Urothelium cell line (cell line): ENCODE measurements around the gene DRC1.
"Not testable (repeated sequence)": the region's sequence is repeated elsewhere in the genome, so short reads cannot be mapped to it uniquely, and the experiment has no call there.

Experiments
- DNase-seq: peaks from one replicate; pipeline ENCODE4 v3.0.0; 2011; ENCODE audit warnings: low spot score, mixed read lengths
- FAIRE-seq: peaks from 2 replicates; lab custom pipeline; 2011; peaks lifted over from hg19 to GRCh38; lab: Jason Lieb, UNC

Gene DRC1

DNA sequence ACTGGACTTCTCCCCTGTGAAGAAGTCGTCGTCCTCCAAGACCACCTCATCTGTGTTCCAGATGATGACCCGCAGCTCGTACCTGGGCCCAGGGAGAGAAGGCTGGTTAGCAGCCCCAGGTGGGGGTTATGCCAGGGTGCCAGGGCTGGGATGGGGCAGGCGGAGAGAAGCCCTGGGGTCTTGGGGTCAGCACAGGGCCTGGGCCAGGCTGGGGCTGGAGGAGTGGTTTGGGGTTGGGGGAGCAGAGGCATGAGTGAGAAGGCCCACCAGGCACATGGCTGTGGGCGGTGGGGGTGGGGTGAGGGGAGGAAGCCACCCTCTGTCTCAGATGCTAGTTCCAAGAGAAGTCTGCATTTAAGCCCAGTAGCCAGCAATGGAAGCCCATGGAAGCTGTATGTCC lies 60.4 kb downstream of the DRC1 start:
- FAIRE-seq = no peak

DNA sequence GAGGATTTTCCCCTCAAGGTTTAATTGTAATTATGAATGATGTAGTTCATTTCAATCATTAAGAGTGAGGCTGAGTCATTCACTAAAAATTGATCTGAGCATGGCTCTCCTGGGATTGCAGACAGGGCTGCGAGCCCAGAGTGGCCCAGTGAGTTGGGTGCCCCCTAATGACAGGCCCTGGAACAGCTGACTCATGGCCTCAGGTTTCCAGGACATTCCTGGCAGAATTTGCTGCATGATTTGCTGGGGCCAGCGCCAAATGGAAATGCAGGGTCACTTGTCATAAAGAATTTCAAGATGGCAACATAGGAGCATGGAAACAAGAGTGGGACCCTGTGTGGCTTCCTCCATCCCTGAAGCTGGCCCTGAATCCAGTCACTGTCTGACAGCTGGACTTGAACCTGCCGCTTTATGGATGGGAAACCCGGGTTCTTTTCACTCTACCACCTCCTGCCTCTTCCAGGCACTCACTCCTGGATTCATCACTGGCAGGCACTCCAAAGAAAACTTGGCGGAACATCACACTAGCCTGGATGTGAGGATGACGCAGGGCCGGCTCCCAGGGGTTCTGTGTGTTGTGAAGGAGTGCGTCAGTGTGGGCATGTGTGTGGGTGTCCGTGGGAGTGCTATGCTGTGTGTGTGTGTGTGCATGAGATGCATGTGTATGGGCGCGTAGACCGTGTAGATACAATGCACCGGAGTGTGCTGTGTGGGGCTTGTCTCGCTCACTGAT lies 61.0 kb downstream of the DRC1 start:
- DNase-seq (peak; percentile 68), FAIRE-seq (peak; percentile 32)

More for the DNA sequence above, 60.4 kb downstream of the DRC1 start:
- no peak for DNase-seq

DNA sequence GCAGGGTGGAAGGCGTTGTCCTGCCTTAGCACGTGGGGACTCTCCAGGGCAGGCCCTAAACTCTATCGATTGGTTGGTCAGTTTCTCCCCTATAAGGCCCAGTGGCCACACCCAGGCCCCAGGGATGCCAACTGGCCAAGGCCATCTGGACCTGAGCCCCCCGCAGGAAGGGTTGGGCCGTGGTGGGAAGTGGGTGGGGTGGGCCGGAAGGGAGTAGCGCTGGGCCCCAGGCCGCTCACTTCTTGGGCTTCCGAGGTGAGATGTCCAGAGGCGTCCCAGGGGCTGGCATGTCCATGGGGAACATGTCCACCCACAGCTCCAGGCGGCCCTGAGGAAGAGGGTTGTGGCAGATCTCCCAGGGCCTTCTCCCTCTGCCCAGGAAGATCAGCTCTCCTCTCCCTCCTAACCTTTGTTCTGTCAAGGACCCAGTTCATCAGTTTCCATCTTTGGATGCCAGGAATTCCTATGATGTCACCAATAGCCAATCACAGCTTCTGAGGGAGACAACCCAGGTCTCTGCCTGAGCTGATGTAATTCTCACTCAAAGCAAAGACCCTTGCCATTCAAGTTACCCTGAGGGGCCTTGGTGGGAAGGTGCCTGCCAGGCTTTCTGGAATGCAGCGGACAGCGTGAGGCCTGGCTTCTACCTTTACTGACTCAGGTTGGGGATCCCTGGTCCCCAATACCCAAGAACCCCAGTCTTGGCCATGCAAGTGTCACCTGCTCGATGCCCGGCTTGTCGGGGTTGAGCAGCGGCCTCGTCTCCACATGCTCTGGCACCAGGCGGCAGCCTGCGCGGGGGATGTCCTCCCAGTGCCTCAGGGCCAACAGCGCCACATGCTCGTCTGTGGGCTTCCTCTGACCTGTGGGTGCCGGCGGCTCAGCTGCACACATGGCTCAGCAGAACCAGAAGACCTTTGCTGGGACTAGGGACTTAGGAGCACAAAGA lies 61.8 kb downstream of the DRC1 start:
- DNase-seq = peak; percentile 37
- FAIRE-seq = no peak

DNA sequence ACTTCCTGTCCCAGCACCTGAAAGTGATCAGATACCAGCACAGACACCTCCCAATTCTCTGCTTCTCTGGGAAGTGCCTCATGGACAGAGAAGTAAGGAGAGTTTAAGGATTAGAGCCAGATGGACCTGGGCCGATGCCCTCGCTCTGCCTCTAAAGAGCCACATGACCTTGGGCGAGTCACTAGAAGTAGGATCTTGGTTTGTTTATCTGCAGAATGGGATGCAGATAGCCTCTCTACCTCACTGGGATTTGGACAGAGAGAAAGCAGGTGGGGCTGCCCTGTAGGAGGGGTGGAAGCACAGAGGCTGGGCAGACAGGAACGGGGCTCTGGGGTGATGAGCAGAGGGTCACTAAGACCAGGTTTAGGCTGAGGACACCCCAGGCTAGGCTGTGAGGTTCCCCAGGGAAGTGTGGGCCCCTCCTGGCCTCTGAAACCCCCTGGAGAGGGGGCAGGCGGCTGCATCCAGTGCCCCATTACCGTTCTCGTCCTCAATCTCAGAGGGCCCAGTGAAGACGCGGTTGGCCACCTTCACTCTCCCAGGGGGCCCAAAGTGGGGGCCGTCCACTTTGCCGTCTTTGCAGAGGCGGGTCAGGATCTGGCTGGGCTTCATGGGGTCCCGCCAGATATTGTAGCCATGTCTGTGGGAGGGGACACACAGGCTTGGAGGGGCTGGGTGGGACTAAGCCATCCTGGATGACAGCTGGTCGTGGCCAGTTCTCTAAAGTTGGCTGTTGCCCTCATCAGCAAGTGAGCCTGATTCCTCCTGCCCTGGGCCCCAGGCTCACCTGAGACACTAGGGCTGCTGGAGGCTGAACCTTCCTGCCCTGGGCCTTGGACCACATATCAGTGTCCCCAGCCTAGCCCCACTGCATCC lies 62.9 kb downstream of the DRC1 start:
- DNase-seq (no peak), FAIRE-seq (no peak)

DNA sequence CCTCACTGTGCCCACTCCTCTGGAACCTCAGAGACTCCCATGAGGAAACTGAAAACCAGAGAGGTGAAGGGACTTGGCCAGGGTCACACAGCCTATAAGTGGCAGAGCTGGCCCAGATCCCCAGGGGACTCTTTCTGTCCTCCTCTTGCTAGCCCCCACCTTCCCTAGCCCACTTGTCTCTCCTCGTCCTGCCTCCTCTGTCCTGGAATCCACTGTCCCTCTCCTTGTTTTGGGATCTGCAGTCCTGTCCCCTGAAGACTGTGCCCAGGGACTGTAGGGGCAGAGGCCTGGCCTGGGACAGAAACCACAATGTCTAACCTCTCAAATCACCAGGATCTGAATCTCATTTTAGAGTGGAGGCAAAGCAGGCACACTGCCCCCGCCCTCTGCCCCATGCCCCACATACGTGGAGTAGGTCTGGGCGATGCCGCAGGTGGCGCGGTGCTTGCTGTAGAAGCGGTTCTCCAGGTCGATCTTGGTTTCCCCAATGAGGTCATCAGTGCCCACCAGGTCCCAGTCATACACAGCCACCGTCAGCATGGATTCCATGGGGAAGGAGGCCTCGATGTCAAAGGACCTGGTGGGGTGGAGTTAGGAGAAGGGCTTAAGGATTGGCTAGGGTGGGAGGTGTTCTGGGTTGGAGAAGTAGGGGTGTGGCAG lies 63.7 kb downstream of the DRC1 start:
- DNase-seq = no peak
- peak; percentile 23 for FAIRE-seq

DNA sequence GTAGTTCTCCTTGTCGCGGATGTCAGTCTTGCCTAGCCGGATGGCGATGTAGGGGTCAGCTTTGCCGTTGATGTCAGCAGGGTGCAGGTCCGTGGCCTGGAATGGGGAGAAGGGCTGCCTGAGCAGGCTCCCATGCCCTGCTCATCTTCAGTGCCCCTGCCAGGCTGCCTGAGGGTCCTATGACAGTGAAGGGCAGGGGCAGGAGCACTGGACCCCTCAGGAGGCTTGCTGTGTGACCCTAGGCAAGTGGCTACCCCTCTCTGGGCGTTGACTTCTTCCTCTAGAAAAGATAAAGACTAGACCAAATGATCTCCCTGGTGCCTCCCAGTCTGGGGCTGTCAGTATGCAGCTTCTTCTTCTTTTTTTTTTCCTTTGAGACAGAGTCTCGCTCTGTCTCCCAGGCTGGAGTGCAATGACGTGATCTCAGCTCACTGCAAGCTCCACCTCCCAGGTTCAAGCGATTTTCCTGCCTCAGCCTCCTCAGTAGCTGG lies 64.3 kb downstream of the DRC1 start:
- DNase-seq (no peak), FAIRE-seq (no peak)

DNA sequence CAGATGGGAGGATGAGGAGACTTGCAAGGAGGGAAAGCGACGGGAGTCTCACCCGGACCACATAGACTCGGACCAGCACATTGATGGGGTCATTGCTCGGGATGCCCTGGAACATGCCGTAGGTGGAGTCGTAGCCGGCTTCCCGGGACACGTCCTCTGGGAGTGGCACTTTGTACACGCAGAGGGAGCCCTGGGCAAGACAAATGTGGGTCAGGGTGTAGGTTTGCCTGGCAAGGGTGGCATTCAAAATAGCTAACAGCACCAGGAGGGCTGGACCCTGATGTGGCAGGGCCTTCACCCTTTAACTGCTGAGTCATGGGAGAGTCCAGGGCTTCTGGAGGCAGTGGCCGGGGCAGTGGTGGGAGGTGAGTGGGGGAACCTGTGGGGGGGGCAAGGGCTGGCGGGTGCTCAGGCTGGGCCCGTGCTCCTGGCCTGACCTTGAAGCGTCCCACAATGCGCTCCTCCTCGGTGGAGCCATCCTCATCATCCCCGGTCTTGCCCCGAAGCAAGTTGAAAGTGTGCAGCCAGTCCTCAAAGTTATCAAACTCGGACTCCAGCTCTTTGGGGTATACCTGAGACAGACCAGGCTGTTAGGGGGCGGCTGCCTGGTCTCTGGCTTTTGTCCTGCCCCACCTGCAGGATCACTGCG lies 65.1 kb downstream of the DRC1 start:
- FAIRE-seq = no peak

DNA sequence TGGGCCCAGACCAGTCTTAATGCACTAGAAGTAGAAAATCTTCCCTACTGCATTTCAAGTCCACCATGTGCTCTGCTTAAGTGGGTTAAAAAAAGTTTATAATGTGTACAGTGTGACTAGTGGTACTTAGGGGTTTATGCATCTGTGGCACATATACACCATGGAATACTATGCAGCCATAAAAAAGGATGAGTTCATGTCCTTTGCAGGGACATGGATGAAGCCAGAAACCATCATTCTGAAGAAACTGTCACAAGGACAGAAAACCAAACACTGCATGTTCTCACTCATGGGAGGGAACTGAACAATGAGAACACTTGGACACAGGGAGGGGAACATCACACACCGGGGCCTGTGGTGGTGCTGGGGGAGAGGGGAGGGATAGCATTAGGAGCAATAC lies 66.8 kb downstream of the DRC1 start:
- not testable (repeated sequence) for DNase-seq
- FAIRE-seq = peak; percentile 27

More for the DNA sequence above, 65.1 kb downstream of the DRC1 start:
- DNase-seq = no peak

DNA sequence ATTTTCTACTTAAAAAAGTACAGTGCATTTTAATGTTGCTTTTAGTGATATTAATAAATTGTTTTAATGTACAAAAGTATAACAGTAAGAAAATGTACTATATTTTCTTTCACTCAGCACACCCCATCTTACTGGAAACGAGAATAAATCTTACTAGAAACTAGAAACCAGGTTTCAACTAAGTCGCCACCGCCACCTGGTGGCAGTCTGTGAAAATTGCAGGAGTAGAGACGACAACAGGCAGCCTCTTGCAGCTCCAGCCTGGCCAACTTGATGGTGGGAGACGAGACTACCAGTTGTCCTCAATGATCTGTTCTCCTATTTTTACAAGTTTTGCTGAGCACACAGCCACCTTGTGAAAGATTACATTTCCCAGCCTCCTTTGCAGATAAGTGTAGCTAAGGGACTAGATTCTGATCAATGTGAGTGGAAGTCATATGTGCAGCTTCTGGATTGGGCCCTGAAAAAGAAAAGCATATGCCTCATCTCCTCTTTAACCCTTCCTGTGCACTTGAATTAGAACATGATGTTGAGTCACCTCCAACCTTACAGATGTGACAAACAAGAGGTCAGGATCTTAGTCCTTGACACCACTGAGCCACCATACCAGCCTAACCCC lies 67.5 kb downstream of the DRC1 start:
- peak; percentile 67 for DNase-seq
- FAIRE-seq = no peak

DNA sequence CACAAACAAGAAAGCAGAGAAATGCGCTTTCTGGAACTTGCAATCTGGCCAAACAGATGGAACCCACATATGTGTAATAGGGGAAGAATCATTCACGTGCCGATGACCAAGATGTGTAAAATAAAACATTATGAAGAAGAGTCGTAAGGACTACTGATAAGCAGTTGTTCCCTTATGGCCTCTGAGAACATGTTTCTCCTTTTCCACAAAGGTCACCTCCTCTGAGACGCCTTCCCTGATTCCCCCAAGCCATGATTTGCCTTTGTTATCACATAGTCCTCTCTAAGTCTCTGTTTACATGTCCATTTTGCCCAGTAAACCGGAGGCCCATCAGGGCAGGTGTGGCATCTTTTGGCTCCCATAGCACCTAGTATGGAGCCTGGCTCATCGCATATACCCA lies 68.2 kb downstream of the DRC1 start:
- FAIRE-seq (no peak), DNase-seq (no peak)

DNA sequence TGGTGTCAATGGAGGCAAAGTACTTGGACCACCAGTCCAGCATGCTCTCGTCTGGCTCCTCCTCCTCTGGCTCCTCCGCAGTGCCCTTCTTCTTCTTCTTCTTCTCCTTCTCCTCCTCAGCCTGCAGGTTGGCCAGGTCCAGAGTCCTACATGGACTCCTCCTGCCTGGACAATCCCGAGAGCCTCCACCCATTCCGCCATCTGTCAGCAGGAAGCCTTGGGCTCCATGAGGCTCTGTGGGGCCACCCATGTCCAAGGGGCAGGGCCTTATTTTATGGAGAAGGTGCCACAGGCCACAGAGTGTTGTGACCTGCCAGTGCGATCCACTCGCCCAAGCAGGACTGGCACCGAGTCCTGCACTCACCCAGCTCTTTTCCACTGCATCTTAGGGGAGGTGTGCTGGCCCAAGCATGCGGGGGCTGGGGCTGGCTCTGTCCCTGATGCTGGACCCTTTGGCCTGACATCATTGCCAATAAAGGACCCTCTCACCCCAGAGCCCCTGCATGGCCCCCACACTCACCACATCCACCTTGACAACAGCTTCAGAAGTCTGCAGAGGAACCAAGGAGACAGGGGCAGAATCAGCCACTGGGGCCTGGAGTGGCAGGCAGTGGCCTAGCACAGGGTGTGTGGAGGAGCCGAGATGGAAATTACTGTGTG lies 69.0 kb downstream of the DRC1 start:
- no peak for DNase-seq
- FAIRE-seq = no peak

DNA sequence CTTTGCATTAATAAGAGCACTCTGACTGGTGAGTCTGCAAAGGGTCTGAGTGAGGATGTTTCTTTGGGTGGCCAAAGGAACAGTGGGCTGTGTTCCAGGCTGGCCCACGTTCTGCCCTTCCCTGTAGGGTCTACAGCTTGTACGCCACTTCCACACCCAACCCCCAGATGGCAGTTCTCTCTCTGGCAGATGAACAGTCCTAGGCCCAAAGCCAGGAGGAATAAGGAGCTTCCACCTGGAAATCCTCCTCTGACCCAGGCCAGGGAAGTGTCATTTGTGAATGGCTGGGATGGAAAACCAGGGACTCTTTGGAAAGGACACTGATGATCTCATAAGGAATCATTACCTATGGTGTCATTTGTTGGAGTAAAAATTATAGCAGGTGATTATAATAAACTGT lies 69.6 kb downstream of the DRC1 start:
- no peak for FAIRE-seq
- DNase-seq = no peak

DNA sequence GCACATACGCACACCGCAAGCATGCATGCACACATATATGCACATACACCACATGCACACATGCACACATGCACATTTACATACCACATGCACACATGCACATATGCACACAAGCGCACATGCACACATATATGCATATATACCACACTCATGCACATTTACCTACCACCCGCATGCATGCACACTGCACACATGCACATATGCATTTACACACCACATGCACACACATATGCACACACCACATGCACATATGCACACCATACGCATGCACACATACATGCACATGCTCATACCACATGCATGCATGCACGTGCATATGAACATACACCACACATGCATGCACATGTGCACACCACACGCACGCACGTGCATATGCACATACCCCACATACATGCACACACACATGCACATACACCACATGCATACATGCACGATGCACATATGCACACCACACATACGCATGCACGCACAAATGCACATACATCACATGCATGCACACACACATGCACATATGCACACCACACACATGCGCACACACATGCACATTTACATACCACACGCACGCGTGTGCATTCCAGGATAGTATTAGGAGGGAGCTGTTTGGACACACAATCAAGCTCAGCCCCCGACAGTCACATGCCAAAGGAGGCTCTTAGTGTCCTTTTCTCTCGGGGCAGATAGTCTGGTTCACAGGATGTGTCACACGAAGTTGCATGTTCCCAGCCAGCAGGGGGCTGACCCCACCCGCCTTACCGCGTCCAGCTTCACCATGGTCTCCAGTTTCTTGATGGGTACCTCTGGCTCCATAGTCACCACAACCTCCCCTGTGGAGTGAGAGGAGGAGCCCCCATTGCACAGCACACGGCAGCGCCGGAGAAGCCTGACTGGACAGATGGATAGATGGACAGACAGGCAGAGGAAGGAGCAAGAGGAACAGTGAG lies 70.3 kb downstream of the DRC1 start:
- DNase-seq = peak; percentile 41
- peak; percentile 99 for FAIRE-seq

DNA sequence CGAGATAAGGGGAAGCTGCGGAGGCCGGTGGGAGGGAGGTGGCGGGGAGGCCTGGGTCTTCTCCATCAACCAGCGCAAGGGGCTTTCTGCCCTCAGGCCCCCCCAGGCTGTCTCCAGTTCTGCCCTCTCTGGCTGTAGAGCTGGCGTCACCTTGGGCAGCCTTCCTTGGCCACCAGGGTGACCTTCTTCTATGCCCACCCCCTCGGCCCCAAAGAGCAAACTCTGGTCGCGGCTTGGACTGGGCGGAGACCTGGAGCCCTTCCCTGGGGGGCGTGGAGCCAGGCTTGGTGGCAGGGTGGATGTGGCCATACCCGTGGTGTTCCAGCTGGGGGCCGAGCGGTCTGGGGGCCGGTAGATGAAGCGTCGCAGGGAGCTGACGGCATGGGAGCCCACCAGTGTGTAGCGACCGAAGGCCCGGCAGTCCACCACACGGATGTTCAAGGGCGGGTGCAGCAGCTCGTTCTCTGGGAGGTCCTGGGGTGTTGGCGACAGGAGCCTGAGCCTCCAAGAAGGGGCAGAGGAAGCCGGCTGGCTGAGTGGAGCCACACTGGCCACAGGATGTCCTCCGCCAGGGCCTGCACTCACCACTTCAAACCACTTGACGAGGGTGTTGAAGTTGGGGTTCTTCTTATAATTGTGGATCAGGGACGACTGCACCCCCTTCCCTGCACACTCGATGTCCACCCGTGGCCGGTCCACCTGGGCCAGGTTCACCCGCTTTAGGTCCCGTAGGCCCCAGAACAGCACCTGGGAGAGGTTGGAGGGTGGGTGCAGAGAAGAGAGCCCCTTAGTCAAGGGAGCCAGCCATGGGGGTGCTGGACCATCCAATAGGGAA lies 71.3 kb downstream of the DRC1 start:
- FAIRE-seq (peak; percentile 68), DNase-seq (no peak)

DNA sequence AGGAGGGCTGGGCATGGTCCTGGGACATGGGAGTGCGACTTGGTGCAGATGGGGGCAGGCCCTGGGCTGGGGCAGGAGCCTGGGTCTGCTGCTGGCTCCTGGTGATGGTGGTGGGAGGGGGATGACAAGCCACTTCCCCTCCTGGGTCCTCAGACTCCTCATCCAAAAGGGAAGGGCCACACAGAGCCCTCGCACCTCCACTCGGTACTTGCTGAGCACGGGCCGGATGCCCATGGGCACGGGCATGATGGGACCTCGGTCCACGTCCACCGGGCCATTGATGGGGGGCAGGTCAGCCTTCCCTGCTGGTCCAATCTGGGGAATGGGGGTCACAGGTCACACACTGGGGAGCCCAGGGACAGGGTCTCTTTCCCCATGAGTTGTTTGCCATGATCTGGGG lies 72.1 kb downstream of the DRC1 start:
- FAIRE-seq = no peak

DNA sequence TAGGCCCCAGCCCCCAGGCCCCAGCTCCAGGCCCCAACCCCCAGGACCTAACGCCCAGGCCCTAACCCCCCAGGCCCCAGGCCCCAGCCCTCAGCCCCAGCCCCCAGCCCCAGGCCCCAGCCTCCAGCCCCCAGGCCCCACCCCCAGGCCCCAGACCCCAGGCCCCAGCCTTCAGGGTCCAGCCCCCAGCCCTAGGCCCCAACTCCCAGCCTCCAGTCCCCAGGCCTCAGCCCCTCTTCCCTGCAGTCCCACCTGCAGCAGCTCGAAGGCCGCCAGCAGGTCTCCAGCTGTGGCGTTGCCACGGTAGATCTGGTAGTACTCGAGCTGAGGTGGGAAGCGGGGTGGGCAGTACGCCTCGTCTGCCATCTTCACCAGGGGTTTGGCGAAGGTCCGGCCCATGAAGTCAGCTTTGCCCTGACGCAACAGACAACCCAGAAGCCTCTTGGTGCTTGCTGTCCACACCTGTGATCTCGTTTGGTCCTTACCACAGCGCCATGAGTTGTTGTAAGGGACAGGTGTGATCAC lies 72.6 kb downstream of the DRC1 start:
- no peak for DNase-seq

More for the DNA sequence above, 72.1 kb downstream of the DRC1 start:
- no peak for DNase-seq

DNA sequence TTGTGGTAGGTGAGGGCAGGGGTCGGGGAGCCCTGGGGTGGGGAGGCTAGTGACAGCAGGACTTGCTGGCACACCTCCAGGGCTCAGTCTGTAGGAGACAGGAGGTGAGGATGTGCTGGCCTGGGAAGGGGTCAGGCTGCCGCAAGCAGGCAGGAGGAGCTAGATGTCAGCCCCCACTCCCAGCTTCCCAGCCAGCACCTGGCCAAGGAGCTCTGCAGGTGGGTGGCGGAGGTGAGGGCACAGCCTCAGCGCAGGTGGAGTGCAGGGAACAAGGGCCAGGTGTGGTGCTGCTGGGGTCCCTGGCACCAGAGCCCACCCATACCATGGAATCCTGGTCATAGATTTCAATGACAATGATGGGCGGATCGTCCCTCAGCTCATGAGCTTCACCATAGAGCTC lies 73.3 kb downstream of the DRC1 start:
- DNase-seq = no peak

More for the DNA sequence above, 72.6 kb downstream of the DRC1 start:
- no peak for FAIRE-seq

More for the DNA sequence above, 73.3 kb downstream of the DRC1 start:
- FAIRE-seq = no peak
